Memory B cell (primary cell): ENCODE data around the gene OR10X1.

ENCODE experiments used
- ATAC-seq: fragments of 150-1000 bp; cut with Tn5 transposase; 2 replicates; pipeline ENCODE4 v1.10.0; 2021; ENCODE audit warnings: low read depth, mild to moderate bottlenecking, moderate library complexity
- DNase-seq, 2 donors: peaks; one replicate each; pipeline ENCODE4 v3.0.0; 2022; ENCODE audit warnings: low spot score in 2 of 2
- H3K27ac Mint-ChIP-seq: one replicate; pipeline ENCODE4 v1.8.0; 2022; ENCODE audit warnings: mild to moderate bottlenecking, moderate library complexity, mixed read lengths
- H3K27me3 Mint-ChIP-seq: one replicate; pipeline ENCODE4 v1.8.0; 2022; ENCODE audit warnings: mixed read lengths
- H3K36me3 Mint-ChIP-seq: one replicate; pipeline ENCODE4 v1.8.0; 2022; ENCODE audit warnings: mild to moderate bottlenecking, mixed read lengths
- H3K4me1 Mint-ChIP-seq: one replicate; pipeline ENCODE4 v1.8.0; 2022; ENCODE audit warnings: mixed read lengths
- H3K4me3 Mint-ChIP-seq: one replicate; pipeline ENCODE4 v1.8.0; 2022; ENCODE audit warnings: mild to moderate bottlenecking, moderate library complexity, mixed read lengths
- H3K9me3 Mint-ChIP-seq: one replicate; pipeline ENCODE4 v1.8.0; 2022; ENCODE audit warnings: mixed read lengths

OR10X1 gene

GRCh38 chr1:158552296-158552695 is 27.4 kb downstream of the OR10X1 start:
- no peaks in the 10 kb centered on the region for H3K9me3 Mint-ChIP-seq
- ATAC-seq: no peak
- H3K36me3 Mint-ChIP-seq: no peaks in the 10 kb centered on the region

GRCh38 chr1:158547533-158547932 is 32.2 kb downstream of the OR10X1 start:
- Mint-ChIP-seq H3K36me3 (peaks cover 2% of the 10 kb centered on the region), H3K4me1 (no peaks in the 10 kb centered on the region), H3K9me3 (no peaks in the 10 kb centered on the region), H3K4me3 (no peak overlapping the region), H3K27me3 (peaks cover 8% of the 10 kb centered on the region), H3K27ac (no peak overlapping the region)
- ATAC-seq (no peak), DNase-seq (no peak)

More at GRCh38 chr1:158552296-158552695, 27.4 kb downstream of the OR10X1 start:
- H3K27ac Mint-ChIP-seq: no peak overlapping the region
- H3K4me3 Mint-ChIP-seq: no peak overlapping the region
- H3K4me1 Mint-ChIP-seq: no peaks in the 10 kb centered on the region
- DNase-seq: no peak
- H3K27me3 Mint-ChIP-seq: peaks cover 6% of the 10 kb centered on the region

- Mint-ChIP-seq H3K4me1 (no peaks in the 10 kb centered on the region), H3K4me3 (no peak overlapping the region), H3K9me3 (no peaks in the 10 kb centered on the region), H3K27ac (no peak overlapping the region), H3K27me3 (no peaks in the 10 kb centered on the region), H3K36me3 (no peaks in the 10 kb centered on the region)
- no peak for DNase-seq
- no peak for ATAC-seq
Measured at GRCh38 chr1:158537609-158538008, 42.1 kb downstream of the OR10X1 start.

- peaks cover under 1% of the 10 kb centered on the region for H3K36me3 Mint-ChIP-seq
- peaks cover 1% of the 10 kb centered on the region for H3K27me3 Mint-ChIP-seq
- H3K27ac Mint-ChIP-seq: no peak overlapping the region
- ATAC-seq (no peak), DNase-seq (no peak)
- H3K4me3 Mint-ChIP-seq: no peak overlapping the region
- peaks cover 1% of the 10 kb centered on the region for H3K9me3 Mint-ChIP-seq
- no peaks in the 10 kb centered on the region for H3K4me1 Mint-ChIP-seq
Measured at GRCh38 chr1:158534496-158534895, 45.2 kb downstream of the OR10X1 start.
